ENCODE measurements around the gene SPATA2L.
"Not testable (repeated sequence)": the region's sequence is repeated elsewhere in the genome, so short reads cannot be mapped to it uniquely, and the experiment has no call there.

- not testable (repeated sequence) for TF ChIP-seq CTCF (optimal IDR thresholded peaks at IDR 0.05 in 1 of 3, IDR thresholded peaks at IDR 0.05 in 1 of 3, conservative IDR thresholded peaks at IDR 0.05 in 1 of 3; ENCODE audit: extremely low read depth in 1 of 3, insufficient read depth in 2 of 3, low read length in 3 of 3); EZH2 (IDR thresholded peaks at IDR 0.05; ENCODE audit: low read length)
Observed at GRCh38 chr16:89694784-89695085, 6.8 kb downstream of the SPATA2L start.
